Thoracic aorta (tissue), 2 donors: ENCODE results near the gene ANXA2R. TPM values are rescaled to one million over a fixed set of nuclear protein-coding genes. Genes with fewer than 3 reads are reported as not detected.
"Not testable (repeated sequence)": the region's sequence is repeated elsewhere in the genome, so short reads cannot be mapped to it uniquely, and the experiment has no call there.

ENCODE experiments used
- ATAC-seq: fragments of 150-250 bp; one replicate; pipeline ENCODE4 v1.8.0; 2017; ENCODE audit warnings: low read depth; ENCODE audit not compliant: insufficient number of reproducible peaks, low FRiP score
- DNase-seq: peaks from one replicate; pipeline ENCODE4 v3.0.0-alpha.2; 2020; ENCODE audit warnings: low spot score
- H3K27ac ChIP-seq, 2 donors: fragments of 200-600 bp; sonication (generic); 1 replicate in 1 of 2; 2 replicates in 1 of 2; pipeline ENCODE4 v1.5.1; 2016; ENCODE audit warnings: mild to moderate bottlenecking in 2 of 2, moderate library complexity in 2 of 2
- H3K27me3 ChIP-seq: fragments of 200-600 bp; sonication (generic); replicated peaks from 2 replicates; pipeline ENCODE4 v1.6.0; 2016; ENCODE audit warnings: mild to moderate bottlenecking; ENCODE audit not compliant: insufficient read depth
- H3K36me3 ChIP-seq: fragments of 200-600 bp; sonication (generic); one replicate; pipeline ENCODE4 v1.5.1; 2016
- H3K4me1 ChIP-seq, 2 donors: fragments of 200-600 bp; sonication (generic); 1 replicate in 1 of 2; 2 replicates in 1 of 2; pipeline versions ENCODE4 v1.5.1 to v1.6.0; 2016; ENCODE audit warnings: low read depth in 2 of 2, mild to moderate bottlenecking in 1 of 2; ENCODE audit not compliant: control insufficient read depth in 1 of 2
- H3K4me3 ChIP-seq: fragments of 200-600 bp; sonication (generic); 2 replicates; pipeline ENCODE4 v1.5.1; 2016; ENCODE audit warnings: mild to moderate bottlenecking
- H3K9me3 ChIP-seq: fragments of 200-600 bp; sonication (generic); 2 replicates; pipeline ENCODE4 v1.5.1; 2016
- total RNA-seq, 2 donors: library from RNA; depleted of rRNA; stranded (reverse); fragments of >200 nt; gene quantifications; one replicate each; pipeline versions ENCODE4 v1.1.0 to v1.2.3, GENCODE V29; 2016
- TF ChIP-seq, protein P1 (sequence below): fragments of 200-600 bp; sonication (generic); IDR thresholded peaks from one replicate; pipeline ENCODE4 v1.5.1; 2019; ENCODE audit warnings: antibody characterized with exemption

ANXA2R gene
- total RNA-seq, 2 donors from 2014 or later = 3.2 to 5.3 TPM

DNA sequence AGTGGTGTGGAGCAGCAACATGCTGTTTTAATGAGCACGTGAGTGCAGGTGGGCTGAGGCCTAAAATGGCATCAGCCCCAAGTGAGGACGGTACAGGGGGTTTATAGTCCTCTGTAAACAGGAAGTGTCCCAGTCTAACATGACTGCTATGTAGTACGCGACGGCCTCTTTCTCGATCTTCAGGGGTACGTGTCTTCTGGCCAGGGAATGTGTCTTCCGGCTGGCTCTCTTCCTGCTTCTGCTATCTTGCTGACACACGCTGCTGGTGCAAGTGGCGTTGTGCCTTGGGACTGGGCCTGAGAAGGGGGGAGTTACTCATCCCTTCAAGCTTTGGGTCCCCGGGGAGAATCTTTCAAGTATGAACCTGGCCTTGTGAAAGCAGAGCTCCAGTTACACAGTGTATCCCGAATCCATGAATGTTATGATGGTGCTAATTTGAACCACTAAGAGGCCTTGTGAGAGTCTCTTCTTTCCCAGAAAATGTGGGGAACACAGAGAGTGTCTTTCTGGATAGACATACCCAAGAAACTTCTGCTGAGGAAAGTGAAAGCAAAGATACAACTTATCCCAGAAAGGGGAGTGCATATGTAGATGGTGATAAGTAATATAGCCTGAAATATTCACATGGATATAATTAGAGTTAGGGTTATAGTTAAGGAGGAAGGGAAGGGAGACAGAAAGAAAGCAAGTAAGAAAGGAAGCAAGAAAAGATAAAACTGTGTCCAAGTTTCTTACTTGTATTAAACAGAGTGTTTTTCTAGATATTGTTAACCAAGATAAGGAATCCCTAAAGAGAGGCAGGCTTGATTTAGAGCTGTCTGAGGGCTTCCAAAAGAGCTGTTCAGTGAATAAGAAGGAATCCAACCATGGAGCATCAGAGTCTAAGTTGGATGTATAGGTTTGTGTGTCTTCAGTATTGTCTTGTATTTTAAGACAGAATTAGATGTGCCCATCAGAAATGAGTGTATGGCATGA is 35.5 kb upstream of the ANXA2R start:
- Histone ChIP-seq H3K36me3 (peaks cover 17% of the 10 kb centered on the region), H3K27me3 (no peaks in the 10 kb centered on the region), H3K27ac (peak overlapping the region in 1 of 2 donors; percentile 32), H3K4me1 (peaks cover 0 to 5% of the 10 kb centered on the region in 2 donors), H3K9me3 (no peaks in the 10 kb centered on the region), H3K4me3 (no peak overlapping the region)
- peak; percentile 32 for ATAC-seq
- TF ChIP-seq, protein P1, sequence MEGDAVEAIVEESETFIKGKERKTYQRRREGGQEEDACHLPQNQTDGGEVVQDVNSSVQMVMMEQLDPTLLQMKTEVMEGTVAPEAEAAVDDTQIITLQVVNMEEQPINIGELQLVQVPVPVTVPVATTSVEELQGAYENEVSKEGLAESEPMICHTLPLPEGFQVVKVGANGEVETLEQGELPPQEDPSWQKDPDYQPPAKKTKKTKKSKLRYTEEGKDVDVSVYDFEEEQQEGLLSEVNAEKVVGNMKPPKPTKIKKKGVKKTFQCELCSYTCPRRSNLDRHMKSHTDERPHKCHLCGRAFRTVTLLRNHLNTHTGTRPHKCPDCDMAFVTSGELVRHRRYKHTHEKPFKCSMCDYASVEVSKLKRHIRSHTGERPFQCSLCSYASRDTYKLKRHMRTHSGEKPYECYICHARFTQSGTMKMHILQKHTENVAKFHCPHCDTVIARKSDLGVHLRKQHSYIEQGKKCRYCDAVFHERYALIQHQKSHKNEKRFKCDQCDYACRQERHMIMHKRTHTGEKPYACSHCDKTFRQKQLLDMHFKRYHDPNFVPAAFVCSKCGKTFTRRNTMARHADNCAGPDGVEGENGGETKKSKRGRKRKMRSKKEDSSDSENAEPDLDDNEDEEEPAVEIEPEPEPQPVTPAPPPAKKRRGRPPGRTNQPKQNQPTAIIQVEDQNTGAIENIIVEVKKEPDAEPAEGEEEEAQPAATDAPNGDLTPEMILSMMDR = no peak
- peak; percentile 21 for DNase-seq

DNA sequence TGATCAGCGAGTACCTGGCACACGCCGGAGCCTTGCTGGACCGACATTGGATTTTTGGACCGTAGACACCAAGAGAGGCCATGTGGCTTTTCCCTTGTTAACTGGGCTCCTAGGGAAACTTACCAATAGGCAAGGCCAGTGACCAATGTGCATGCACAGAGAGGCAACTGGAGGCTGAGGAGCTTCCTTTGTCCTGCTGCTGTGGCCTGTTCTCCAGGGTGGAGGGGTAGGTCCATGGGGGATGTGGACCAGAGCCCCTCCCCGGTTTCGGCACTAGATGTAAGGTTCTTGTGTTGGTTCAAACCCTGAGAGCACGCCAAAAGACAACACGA is 34.8 kb upstream of the ANXA2R start:
- no peak overlapping the region for H3K4me3 ChIP-seq
- H3K36me3 ChIP-seq = peaks cover 12% of the 10 kb centered on the region
- H3K27me3 ChIP-seq = no peaks in the 10 kb centered on the region
- H3K9me3 ChIP-seq = no peaks in the 10 kb centered on the region
- TF ChIP-seq, protein P1 = no peak
- ATAC-seq (no peak), DNase-seq (no peak)
- H3K27ac ChIP-seq = peak overlapping the region in 1 of 2 donors; percentile 32
- peaks cover 0 to 11% of the 10 kb centered on the region in 2 donors for H3K4me1 ChIP-seq

DNA sequence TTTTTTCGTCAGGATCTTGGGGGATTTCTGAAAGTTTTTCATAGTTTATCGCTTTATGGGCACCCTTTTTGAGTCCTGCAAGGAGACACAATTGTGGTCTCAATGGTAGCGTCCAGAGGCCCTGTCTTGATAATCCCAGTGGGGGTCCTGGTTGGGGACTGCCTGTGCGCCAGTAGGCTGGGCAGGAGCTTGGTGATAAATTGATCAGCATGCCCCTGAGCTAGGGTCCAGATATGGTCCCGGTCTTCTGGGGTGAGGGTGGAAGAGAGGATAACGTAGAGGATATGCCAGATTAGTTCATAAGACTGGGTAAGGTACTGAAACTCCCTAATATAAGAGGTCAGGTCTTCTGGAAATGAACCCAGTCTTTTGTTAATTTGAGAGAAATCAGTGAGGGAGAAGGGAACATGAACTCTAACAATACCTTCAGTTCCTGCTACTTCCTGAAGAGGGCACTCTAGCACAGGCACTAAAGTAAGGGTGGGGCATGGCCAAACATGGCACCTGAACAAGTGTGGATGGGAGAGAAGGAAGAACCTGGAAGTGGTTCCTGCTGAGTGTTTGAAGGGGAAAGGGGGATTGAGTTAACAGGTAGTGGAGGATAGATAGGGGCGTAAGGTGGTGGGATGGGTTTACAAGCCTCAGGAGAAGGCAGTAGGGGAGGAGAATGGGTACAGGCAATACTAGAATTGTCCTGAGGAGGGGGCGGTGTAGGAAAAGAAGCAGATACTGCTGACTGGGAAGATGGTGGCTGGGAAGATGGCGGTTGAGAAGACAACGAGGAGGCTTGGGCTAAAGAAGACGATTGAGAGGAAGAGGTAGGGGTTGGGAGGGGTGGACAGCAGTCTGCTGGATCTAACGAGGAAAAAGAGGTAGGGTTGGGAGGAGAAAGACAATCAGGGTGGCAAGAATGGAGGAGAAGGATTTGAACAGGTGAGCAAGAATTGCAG is 33.8 kb upstream of the ANXA2R start:
- H3K4me3 ChIP-seq = no peak overlapping the region
- TF ChIP-seq, protein P1 = no peak
- H3K4me1 ChIP-seq = peaks cover 9 to 21% of the 10 kb centered on the region in 2 donors
- H3K27me3 ChIP-seq = no peaks in the 10 kb centered on the region
- ATAC-seq (no peak), DNase-seq (no peak)
- no peaks in the 10 kb centered on the region for H3K9me3 ChIP-seq
- H3K27ac ChIP-seq = no peak overlapping the region
- H3K36me3 ChIP-seq = peaks cover 10% of the 10 kb centered on the region

DNA sequence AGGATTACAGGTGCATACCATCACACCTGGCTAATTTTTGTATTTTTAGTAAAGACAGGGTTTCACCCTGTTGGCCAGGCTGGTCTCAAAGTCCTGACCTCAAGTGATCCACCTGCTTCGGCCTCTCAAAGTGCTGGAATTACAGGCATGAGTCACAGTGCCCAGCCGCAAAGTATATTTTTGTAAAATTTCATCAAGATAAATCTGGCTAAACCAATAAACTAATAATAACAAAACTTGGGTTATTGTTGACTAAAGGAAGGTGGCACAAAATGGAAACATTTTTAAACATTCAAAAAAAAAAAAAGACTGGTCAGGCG is 29.2 kb upstream of the ANXA2R start:
- H3K27ac ChIP-seq, ATAC-seq, H3K36me3 ChIP-seq, DNase-seq, H3K27me3 ChIP-seq, H3K9me3 ChIP-seq: not testable (repeated sequence)
- Histone ChIP-seq H3K4me1 (peaks cover 22 to 31% of the 10 kb centered on the region in 2 donors), H3K4me3 (peak overlapping the region; percentile 84)

DNA sequence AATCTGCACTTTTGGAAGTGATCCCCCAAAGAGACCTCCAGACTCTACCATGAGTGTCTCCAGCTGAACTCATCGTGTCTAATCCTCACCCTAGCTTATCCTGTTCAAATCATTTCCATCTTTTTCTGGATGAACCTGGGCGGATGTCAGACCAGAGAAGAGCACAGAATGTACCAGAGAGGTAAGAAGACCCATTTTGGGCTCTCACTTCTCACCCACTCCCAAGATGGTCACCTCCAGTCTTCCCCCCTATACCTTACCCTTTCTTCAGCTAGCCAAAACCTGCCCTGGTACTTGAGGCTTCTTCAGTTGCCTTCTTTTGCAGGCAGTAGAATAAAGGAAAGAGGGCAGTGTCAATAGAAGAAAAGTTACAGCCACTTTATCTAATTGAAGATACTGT is 27.9 kb upstream of the ANXA2R start:
- Histone ChIP-seq H3K27ac (peak overlapping the region; percentile 95 to 98), H3K9me3 (no peaks in the 10 kb centered on the region), H3K36me3 (peaks cover 10% of the 10 kb centered on the region), H3K4me3 (peak overlapping the region; percentile 84), H3K27me3 (no peaks in the 10 kb centered on the region), H3K4me1 (peaks cover 24 to 40% of the 10 kb centered on the region in 2 donors)
- DNase-seq (no peak), ATAC-seq (no peak)
- TF ChIP-seq, protein P1 = no peak
